Stimulated activated naive CD8-positive, alpha-beta T cell treated with anti-CD3 and anti-CD28 coated beads, Interleukin-15, amount 100 ng/mL, for 72 hours (primary cell): Measurements from ENCODE around the gene NR5A1.

ENCODE experiments used
- ATAC-seq: fragments of 150-1000 bp; cut with Tn5 transposase; 2 replicates; pipeline ENCODE4 v1.10.0; 2021; ENCODE audit warnings: mild to moderate bottlenecking, moderate library complexity
- DNase-seq, 2 donors: peaks; one replicate each; pipeline ENCODE4 v3.0.0; 2021 to 2022
- H3K27ac Mint-ChIP-seq, 2 donors: one replicate each; pipeline ENCODE4 v1.8.0; 2022; ENCODE audit warnings: mild to moderate bottlenecking in 2 of 2, mixed read lengths in 2 of 2, moderate library complexity in 2 of 2
- H3K27me3 Mint-ChIP-seq: one replicate; pipeline ENCODE4 v1.8.0; 2022; ENCODE audit warnings: mixed read lengths
- H3K4me1 Mint-ChIP-seq: one replicate; pipeline ENCODE4 v1.8.0; 2022; ENCODE audit warnings: mild to moderate bottlenecking, mixed read lengths
- H3K4me3 Mint-ChIP-seq, 2 donors: one replicate each; pipeline ENCODE4 v1.8.0; 2022; ENCODE audit warnings: mild to moderate bottlenecking in 2 of 2, mixed read lengths in 2 of 2, moderate library complexity in 1 of 2
- H3K9me3 Mint-ChIP-seq, 2 donors: one replicate each; pipeline ENCODE4 v1.8.0; 2022; ENCODE audit warnings: mixed read lengths in 2 of 2

Gene NR5A1

GRCh38 chr9:124506931-124507879 is at the start of gene NR5A1:
Gene NR5A1 (minus strand): TSS chr9:124507399. CDS start chr9:124503395, 4,004 bp downstream.
- Mint-ChIP-seq H3K27ac (no peak within 1 kb of the TSS), H3K4me3 (no peak within 1 kb of the TSS), H3K27me3 (peaks cover 44% of the 10 kb centered on the region), H3K4me1 (peaks cover 8% of the 10 kb centered on the region), H3K9me3 (no peaks in the 10 kb centered on the region)
- DNase-seq (no peak), ATAC-seq (no peak)

- no peak for DNase-seq
- H3K4me3 Mint-ChIP-seq, result no peak overlapping the region
- H3K4me1 Mint-ChIP-seq, result no peaks in the 10 kb centered on the region
- no peak overlapping the region for H3K27ac Mint-ChIP-seq
- no peaks in the 10 kb centered on the region for H3K27me3 Mint-ChIP-seq
- no peak for ATAC-seq
- H3K9me3 Mint-ChIP-seq, result no peaks in the 10 kb centered on the region
Measured at GRCh38 chr9:124555043-124555442, 47.8 kb upstream of the NR5A1 start.

- Mint-ChIP-seq H3K4me1 (peaks cover 6% of the 10 kb centered on the region), H3K27ac (no peak overlapping the region), H3K4me3 (no peak overlapping the region), H3K27me3 (no peaks in the 10 kb centered on the region), H3K9me3 (no peaks in the 10 kb centered on the region)
- DNase-seq (no peak), ATAC-seq (no peak)
Measured at GRCh38 chr9:124553738-124554137, 46.5 kb upstream of the NR5A1 start.

GRCh38 chr9:124552273-124552605 is 45.0 kb upstream of the NR5A1 start:
- DNase-seq (no peak), ATAC-seq (no peak)
- Mint-ChIP-seq H3K9me3 (no peaks in the 10 kb centered on the region), H3K4me3 (no peak overlapping the region), H3K4me1 (peaks cover 17% of the 10 kb centered on the region), H3K27me3 (no peaks in the 10 kb centered on the region), H3K27ac (no peak overlapping the region)

- DNase-seq, result peak; percentile 19 to 49
- H3K27me3 Mint-ChIP-seq, result no peaks in the 10 kb centered on the region
Measured at GRCh38 chr9:124551472-124552272, 44.5 kb upstream of the NR5A1 start.

GRCh38 chr9:124550072-124550471 is 42.9 kb upstream of the NR5A1 start:
- H3K4me3 Mint-ChIP-seq, result no peak overlapping the region
- H3K9me3 Mint-ChIP-seq, result no peaks in the 10 kb centered on the region
- H3K27me3 Mint-ChIP-seq, result no peaks in the 10 kb centered on the region
- DNase-seq, result no peak
- ATAC-seq, result no peak
- H3K4me1 Mint-ChIP-seq, result peaks cover 17% of the 10 kb centered on the region
- no peak overlapping the region for H3K27ac Mint-ChIP-seq

More at GRCh38 chr9:124551472-124552272, 44.5 kb upstream of the NR5A1 start:
- Mint-ChIP-seq H3K4me1 (peaks cover 17% of the 10 kb centered on the region), H3K9me3 (no peaks in the 10 kb centered on the region), H3K4me3 (no peak overlapping the region), H3K27ac (no peak overlapping the region)
- ATAC-seq, result peak; percentile 90

GRCh38 chr9:124549016-124549415 is 41.8 kb upstream of the NR5A1 start:
- Mint-ChIP-seq H3K4me1 (peaks cover 17% of the 10 kb centered on the region), H3K27me3 (no peaks in the 10 kb centered on the region), H3K27ac (no peak overlapping the region), H3K4me3 (no peak overlapping the region), H3K9me3 (no peaks in the 10 kb centered on the region)
- DNase-seq (no peak), ATAC-seq (no peak)

GRCh38 chr9:124544535-124544934 is 37.3 kb upstream of the NR5A1 start:
- H3K4me3 Mint-ChIP-seq, result no peak overlapping the region
- no peaks in the 10 kb centered on the region for H3K27me3 Mint-ChIP-seq
- H3K4me1 Mint-ChIP-seq, result peaks cover 17% of the 10 kb centered on the region
- DNase-seq, result no peak
- no peak for ATAC-seq
- no peak overlapping the region for H3K27ac Mint-ChIP-seq
- no peaks in the 10 kb centered on the region for H3K9me3 Mint-ChIP-seq

GRCh38 chr9:124541824-124542223 is 34.6 kb upstream of the NR5A1 start:
- Mint-ChIP-seq H3K27me3 (no peaks in the 10 kb centered on the region), H3K27ac (no peak overlapping the region), H3K4me1 (no peaks in the 10 kb centered on the region), H3K4me3 (no peak overlapping the region), H3K9me3 (no peaks in the 10 kb centered on the region)
- ATAC-seq (no peak), DNase-seq (no peak)

- H3K4me3 Mint-ChIP-seq, result no peak overlapping the region
- no peak overlapping the region for H3K27ac Mint-ChIP-seq
- H3K4me1 Mint-ChIP-seq, result no peaks in the 10 kb centered on the region
- H3K27me3 Mint-ChIP-seq, result no peaks in the 10 kb centered on the region
- no peaks in the 10 kb centered on the region for H3K9me3 Mint-ChIP-seq
- DNase-seq, result no peak
- ATAC-seq, result no peak
Measured at GRCh38 chr9:124537926-124538325, 30.7 kb upstream of the NR5A1 start.

- ATAC-seq, result no peak
- no peak overlapping the region for H3K27ac Mint-ChIP-seq
- H3K4me3 Mint-ChIP-seq, result no peak overlapping the region
- no peak for DNase-seq
- no peaks in the 10 kb centered on the region for H3K4me1 Mint-ChIP-seq
- H3K27me3 Mint-ChIP-seq, result no peaks in the 10 kb centered on the region
- H3K9me3 Mint-ChIP-seq, result no peaks in the 10 kb centered on the region
Measured at GRCh38 chr9:124535846-124536245, 28.6 kb upstream of the NR5A1 start.

- Mint-ChIP-seq H3K27me3 (no peaks in the 10 kb centered on the region), H3K27ac (no peak overlapping the region), H3K4me3 (no peak overlapping the region), H3K4me1 (no peaks in the 10 kb centered on the region), H3K9me3 (no peaks in the 10 kb centered on the region)
- ATAC-seq, result no peak
- DNase-seq, result no peak
Measured at GRCh38 chr9:124532897-124533296, 25.7 kb upstream of the NR5A1 start.

GRCh38 chr9:124531115-124531514 is 23.9 kb upstream of the NR5A1 start:
- Mint-ChIP-seq H3K4me3 (no peak overlapping the region), H3K27ac (no peak overlapping the region), H3K9me3 (no peaks in the 10 kb centered on the region), H3K27me3 (no peaks in the 10 kb centered on the region), H3K4me1 (no peaks in the 10 kb centered on the region)
- no peak for DNase-seq
- ATAC-seq, result no peak

GRCh38 chr9:124530246-124530645 is 23.0 kb upstream of the NR5A1 start:
- H3K4me1 Mint-ChIP-seq, result no peaks in the 10 kb centered on the region
- H3K4me3 Mint-ChIP-seq, result no peak overlapping the region
- no peaks in the 10 kb centered on the region for H3K27me3 Mint-ChIP-seq
- DNase-seq, result no peak
- no peak for ATAC-seq
- H3K9me3 Mint-ChIP-seq, result no peaks in the 10 kb centered on the region
- H3K27ac Mint-ChIP-seq, result no peak overlapping the region

GRCh38 chr9:124527781-124528180 is 20.6 kb upstream of the NR5A1 start:
- Mint-ChIP-seq H3K27ac (no peak overlapping the region), H3K4me1 (no peaks in the 10 kb centered on the region), H3K27me3 (no peaks in the 10 kb centered on the region), H3K9me3 (no peaks in the 10 kb centered on the region), H3K4me3 (no peak overlapping the region)
- DNase-seq, result no peak
- ATAC-seq, result no peak

GRCh38 chr9:124526174-124526573 is 19.0 kb upstream of the NR5A1 start:
- ATAC-seq, result no peak
- Mint-ChIP-seq H3K27me3 (peaks cover 3% of the 10 kb centered on the region), H3K4me1 (no peaks in the 10 kb centered on the region), H3K9me3 (no peaks in the 10 kb centered on the region), H3K27ac (no peak overlapping the region), H3K4me3 (no peak overlapping the region)
- no peak for DNase-seq
